HepG2 (cell line): Measurements from ENCODE around the gene PCIF1. TPM values are rescaled to one million over a fixed set of nuclear protein-coding genes. Genes with fewer than 3 reads are reported as not detected.

ENCODE experiments used
- ELF3 ChIP-seq: IDR thresholded peaks from 2 replicates; pipeline ENCODE4 v1.6.1; 2016; ENCODE audit warnings: missing genetic modification reagents, missing compliant biosample characterization
- GZF1 ChIP-seq: sonication (generic); formaldehyde crosslinking; IDR thresholded peaks from 2 replicates; pipeline ENCODE4 v1.5.1; 2020; ENCODE audit warnings: mild to moderate bottlenecking, missing genetic modification reagents
- KAT8 ChIP-seq: IDR thresholded peaks from 2 replicates; pipeline ENCODE4 v1.6.1; 2016; ENCODE audit warnings: missing genetic modification reagents, missing compliant biosample characterization
- MBNL3 ChIP-seq: fragments of 250-450 bp; sonication (Bioruptor Pico); conservative IDR thresholded peaks from 2 replicates; pipeline ENCODE4 v1.8.0; 2022; ENCODE audit warnings: mild to moderate bottlenecking, inconsistent platforms
- NR2F6 ChIP-seq, 2 experiments: IDR thresholded peaks; 2 replicates each; pipeline ENCODE4 v1.6.1; 2016; ENCODE audit warnings: antibody characterized with exemption in 1 of 2, mild to moderate bottlenecking in 1 of 2
- NRL ChIP-seq: sonication (generic); formaldehyde crosslinking; IDR thresholded peaks from 2 replicates; pipeline ENCODE4 v1.5.0; 2020; ENCODE audit warnings: missing genetic modification reagents, mild to moderate bottlenecking, moderate library complexity, borderline replicate concordance
- PHF21A ChIP-seq: sonication (generic); formaldehyde crosslinking; IDR thresholded peaks from 2 replicates; pipeline ENCODE4 v1.5.0; 2020; ENCODE audit warnings: mild to moderate bottlenecking, missing genetic modification reagents
- TBX2 ChIP-seq: sonication (generic); formaldehyde crosslinking; IDR thresholded peaks from 2 replicates; pipeline ENCODE4 v1.5.0; 2020; ENCODE audit warnings: missing genetic modification reagents, mild to moderate bottlenecking, borderline replicate concordance
- ZFP36 ChIP-seq: fragments of 150-350 bp; IDR thresholded peaks from 2 replicates; pipeline ENCODE4 v1.6.1; 2018; ENCODE audit warnings: borderline replicate concordance, low read length, low read depth; ENCODE audit not compliant: partially characterized antibody
- ZMYM3 ChIP-seq: sonication (generic); formaldehyde crosslinking; IDR thresholded peaks from 2 replicates; pipeline ENCODE4 v1.5.1; 2020; ENCODE audit warnings: mild to moderate bottlenecking, missing genetic modification reagents
- ZMYM4 ChIP-seq: sonication (generic); formaldehyde crosslinking; IDR thresholded peaks from 2 replicates; pipeline ENCODE4 v1.8.1; 2023; ENCODE audit warnings: mild to moderate bottlenecking, missing genetic modification reagents
- ZNF160 ChIP-seq: sonication (generic); formaldehyde crosslinking; IDR thresholded peaks from 2 replicates; pipeline ENCODE4 v1.8.0; 2022; ENCODE audit warnings: mild to moderate bottlenecking, inconsistent platforms, missing genetic modification reagents
- ZNF549 ChIP-seq: sonication (generic); formaldehyde crosslinking; IDR thresholded peaks from 2 replicates; pipeline ENCODE4 v1.5.0; 2020; ENCODE audit warnings: missing genetic modification reagents
- ZNF652 ChIP-seq: IDR thresholded peaks from 2 replicates; pipeline ENCODE4 v1.6.1; 2016; ENCODE audit warnings: low read depth, borderline replicate concordance
- ZNF747 ChIP-seq: sonication (generic); formaldehyde crosslinking; IDR thresholded peaks from 2 replicates; pipeline ENCODE4 v1.8.1; 2023; ENCODE audit warnings: missing genetic modification reagents, mild to moderate bottlenecking, borderline replicate concordance
- polyA plus RNA-seq, 8 experiments: library from polyadenylated mRNA; depleted of rRNA in 3 of 8; stranded (reverse) in 7 of 8; unstranded in 1 of 8; fragments of >200 nt; fragmentation: Illumina TruSeq in 4 of 8; extraction: Trizol in 4 of 8; gene quantifications; 2 replicates each; pipeline versions ENCODE4 v1.2.1 to v1.2.3, GENCODE V29; 2011 to 2016; ENCODE audit warnings: low read depth in 4 of 8, missing spikeins in 1 of 8, mixed read lengths in 1 of 8; ENCODE audit not compliant: insufficient read depth in 1 of 8
- total RNA-seq, 5 experiments: library from RNA; depleted of rRNA; stranded (reverse); fragments of >200 nt; fragmentation: Illumina TruSeq; extraction: Trizol; gene quantifications; 2 replicates each; pipeline ENCODE4 v1.2.3, GENCODE V29; 2016; ENCODE audit warnings: low read depth in 1 of 5
- TF ChIP-seq, protein P1 (sequence below): sonication (generic); IDR thresholded peaks from 2 replicates; pipeline ENCODE4 v1.6.1; 2016; ENCODE audit warnings: low read depth, borderline replicate concordance
- TF ChIP-seq, protein P2 (sequence below): sonication (generic); formaldehyde crosslinking; IDR thresholded peaks from 2 replicates; pipeline ENCODE4 v1.5.0; 2020; ENCODE audit warnings: mild to moderate bottlenecking, missing genetic modification reagents, borderline replicate concordance
- TF ChIP-seq, protein P3 (sequence below): sonication (generic); formaldehyde crosslinking; IDR thresholded peaks from 2 replicates; pipeline ENCODE4 v1.4.0; 2020; ENCODE audit warnings: mild to moderate bottlenecking, missing genetic modification reagents
- TF ChIP-seq, protein P4 (sequence below): sonication (generic); formaldehyde crosslinking; IDR thresholded peaks from 2 replicates; pipeline ENCODE4 v1.5.1; 2020; ENCODE audit warnings: mild to moderate bottlenecking, missing genetic modification reagents, moderate library complexity

The PCIF1 gene
- total and polyA plus RNA-seq, 2 of the 13 experiments (the other 11 are each of a cell fraction or from before 2014, with no cell fraction given) = 20.9 to 24.4 TPM

DNA sequence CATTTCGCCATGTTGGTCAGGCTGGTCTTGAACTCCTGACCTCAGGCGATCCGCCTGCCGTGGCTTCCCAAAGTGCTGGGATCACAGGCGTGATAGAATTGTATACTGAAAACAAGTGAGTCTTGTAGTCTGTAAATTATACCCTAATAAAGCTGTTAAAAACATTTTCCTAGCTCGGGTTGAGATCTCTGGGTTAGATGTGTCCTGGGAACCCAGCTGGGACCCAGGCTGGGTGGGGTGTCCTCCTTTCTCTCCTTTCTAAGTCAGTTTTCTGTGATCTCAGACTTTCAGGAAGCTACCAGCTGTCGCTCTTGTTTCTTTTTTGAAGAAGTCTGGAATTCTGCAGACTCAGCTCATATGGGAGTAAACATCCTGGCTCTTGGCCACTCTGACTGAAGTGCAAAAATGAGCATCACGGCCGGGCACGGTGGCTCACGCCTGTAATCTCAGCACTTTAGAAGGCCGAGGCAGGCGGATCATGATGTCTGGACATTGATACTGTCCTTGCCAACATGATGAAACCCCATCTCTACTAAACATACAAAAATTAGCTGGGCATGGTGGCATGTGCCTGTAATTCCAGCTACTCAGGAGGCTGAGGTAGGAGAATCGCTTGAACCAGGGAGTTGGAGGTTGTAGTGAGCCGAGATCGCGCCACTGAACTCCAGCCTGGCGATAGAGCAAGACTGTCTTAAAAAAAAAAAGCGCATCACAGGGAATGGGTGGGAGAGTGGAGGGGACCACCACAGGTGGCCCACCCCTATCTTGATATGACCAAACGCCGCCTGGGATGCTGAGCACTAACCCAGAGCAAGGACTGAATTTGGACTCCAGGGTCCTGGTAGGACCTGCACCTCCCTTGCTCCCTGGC lies 9.9 kb upstream of the PCIF1 start (continued):
- no peak for TF ChIP-seq ZNF652 (CRISPR knock-in tag)
- TF ChIP-seq, protein P1, sequence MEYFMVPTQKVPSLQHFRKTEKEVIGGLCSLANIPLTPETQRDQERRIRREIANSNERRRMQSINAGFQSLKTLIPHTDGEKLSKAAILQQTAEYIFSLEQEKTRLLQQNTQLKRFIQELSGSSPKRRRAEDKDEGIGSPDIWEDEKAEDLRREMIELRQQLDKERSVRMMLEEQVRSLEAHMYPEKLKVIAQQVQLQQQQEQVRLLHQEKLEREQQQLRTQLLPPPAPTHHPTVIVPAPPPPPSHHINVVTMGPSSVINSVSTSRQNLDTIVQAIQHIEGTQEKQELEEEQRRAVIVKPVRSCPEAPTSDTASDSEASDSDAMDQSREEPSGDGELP = peak; percentile 89
- TF ChIP-seq PHF21A = 0 out of 2 replicates have a peak, but pooled peaks have one; percentile 26
- TF ChIP-seq, protein P2, sequence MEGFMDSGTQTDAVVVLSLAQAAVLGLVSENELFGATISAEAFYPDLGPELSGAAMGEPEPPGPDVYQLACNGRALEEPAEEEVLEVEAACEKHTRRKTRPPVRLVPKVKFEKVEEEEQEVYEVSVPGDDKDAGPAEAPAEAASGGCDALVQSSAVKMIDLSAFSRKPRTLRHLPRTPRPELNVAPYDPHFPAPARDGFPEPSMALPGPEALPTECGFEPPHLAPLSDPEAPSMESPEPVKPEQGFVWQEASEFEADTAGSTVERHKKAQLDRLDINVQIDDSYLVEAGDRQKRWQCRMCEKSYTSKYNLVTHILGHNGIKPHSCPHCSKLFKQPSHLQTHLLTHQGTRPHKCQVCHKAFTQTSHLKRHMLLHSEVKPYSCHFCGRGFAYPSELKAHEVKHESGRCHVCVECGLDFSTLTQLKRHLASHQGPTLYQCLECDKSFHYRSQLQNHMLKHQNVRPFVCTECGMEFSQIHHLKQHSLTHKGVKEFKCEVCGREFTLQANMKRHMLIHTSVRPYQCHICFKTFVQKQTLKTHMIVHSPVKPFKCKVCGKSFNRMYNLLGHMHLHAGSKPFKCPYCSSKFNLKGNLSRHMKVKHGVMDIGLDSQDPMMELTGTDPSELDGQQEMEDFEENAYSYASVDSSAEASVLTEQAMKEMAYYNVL = peak; percentile 37; the same call in 1 of the 2 replicates
- TF ChIP-seq ZMYM4 (CRISPR knock-in tag) = no peak; the same call in 1 of the 2 replicates
- no peak for TF ChIP-seq ZNF549
- TF ChIP-seq ZNF160 = 0 out of 2 replicates have a peak, but pooled peaks have one; percentile 53
- TF ChIP-seq NRL (CRISPR knock-in tag) = peak; percentile 51; the same call in 1 of the 2 replicates
- TF ChIP-seq MBNL3 (CRISPR knock-in tag) = no peak
- TF ChIP-seq ZNF747 (CRISPR knock-in tag) = no peak
- peak; percentile 49; the same call in 1 of the 2 replicates for TF ChIP-seq ELF3 (CRISPR knock-in tag)
- TF ChIP-seq ZMYM3 = 0 out of 2 replicates have a peak, but pooled peaks have one; percentile 38
- TF ChIP-seq TBX2 (CRISPR knock-in tag) = peak; percentile 46; the same call in 1 of the 2 replicates
- TF ChIP-seq KAT8 (CRISPR knock-in tag) = peak; percentile 43; the same call in 1 of the 2 replicates
- TF ChIP-seq GZF1 (CRISPR knock-in tag) = no peak
- TF ChIP-seq ZFP36 = no peak
- TF ChIP-seq, protein P3, sequence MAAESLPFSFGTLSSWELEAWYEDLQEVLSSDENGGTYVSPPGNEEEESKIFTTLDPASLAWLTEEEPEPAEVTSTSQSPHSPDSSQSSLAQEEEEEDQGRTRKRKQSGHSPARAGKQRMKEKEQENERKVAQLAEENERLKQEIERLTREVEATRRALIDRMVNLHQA (CRISPR knock-in tag) = no peak
- no peak for TF ChIP-seq NR2F6 (IDR thresholded peaks at IDR 0.05)
- no peak for TF ChIP-seq NR2F6 (CRISPR knock-in tag; IDR thresholded peaks at IDR 0.05)
- TF ChIP-seq, protein P4, sequence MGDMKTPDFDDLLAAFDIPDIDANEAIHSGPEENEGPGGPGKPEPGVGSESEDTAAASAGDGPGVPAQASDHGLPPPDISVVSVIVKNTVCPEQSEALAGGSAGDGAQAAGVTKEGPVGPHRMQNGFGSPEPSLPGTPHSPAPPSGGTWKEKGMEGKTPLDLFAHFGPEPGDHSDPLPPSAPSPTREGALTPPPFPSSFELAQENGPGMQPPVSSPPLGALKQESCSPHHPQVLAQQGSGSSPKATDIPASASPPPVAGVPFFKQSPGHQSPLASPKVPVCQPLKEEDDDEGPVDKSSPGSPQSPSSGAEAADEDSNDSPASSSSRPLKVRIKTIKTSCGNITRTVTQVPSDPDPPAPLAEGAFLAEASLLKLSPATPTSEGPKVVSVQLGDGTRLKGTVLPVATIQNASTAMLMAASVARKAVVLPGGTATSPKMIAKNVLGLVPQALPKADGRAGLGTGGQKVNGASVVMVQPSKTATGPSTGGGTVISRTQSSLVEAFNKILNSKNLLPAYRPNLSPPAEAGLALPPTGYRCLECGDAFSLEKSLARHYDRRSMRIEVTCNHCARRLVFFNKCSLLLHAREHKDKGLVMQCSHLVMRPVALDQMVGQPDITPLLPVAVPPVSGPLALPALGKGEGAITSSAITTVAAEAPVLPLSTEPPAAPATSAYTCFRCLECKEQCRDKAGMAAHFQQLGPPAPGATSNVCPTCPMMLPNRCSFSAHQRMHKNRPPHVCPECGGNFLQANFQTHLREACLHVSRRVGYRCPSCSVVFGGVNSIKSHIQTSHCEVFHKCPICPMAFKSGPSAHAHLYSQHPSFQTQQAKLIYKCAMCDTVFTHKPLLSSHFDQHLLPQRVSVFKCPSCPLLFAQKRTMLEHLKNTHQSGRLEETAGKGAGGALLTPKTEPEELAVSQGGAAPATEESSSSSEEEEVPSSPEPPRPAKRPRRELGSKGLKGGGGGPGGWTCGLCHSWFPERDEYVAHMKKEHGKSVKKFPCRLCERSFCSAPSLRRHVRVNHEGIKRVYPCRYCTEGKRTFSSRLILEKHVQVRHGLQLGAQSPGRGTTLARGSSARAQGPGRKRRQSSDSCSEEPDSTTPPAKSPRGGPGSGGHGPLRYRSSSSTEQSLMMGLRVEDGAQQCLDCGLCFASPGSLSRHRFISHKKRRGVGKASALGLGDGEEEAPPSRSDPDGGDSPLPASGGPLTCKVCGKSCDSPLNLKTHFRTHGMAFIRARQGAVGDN (CRISPR knock-in tag) = peak; percentile 24; the same call in 1 of the 2 replicates
